GM21360 (cell line): ENCODE measurements around the gene PMAIP1.
A peak's percentile ranks its signal among the peaks of the same experiment; 100 is the strongest.

Source experiments
- ATAC-seq: cut with Tn5 transposase; IDR thresholded peaks from one replicate; pipeline ENCODE4 v1.9.1; 2021; ENCODE audit warnings: mild to moderate bottlenecking, moderate library complexity; ENCODE audit not compliant: unreplicated experiment

PMAIP1 gene

GRCh38 chr18:59911600-59911999, 11.8 kb downstream of the PMAIP1 start:
- no peak for ATAC-seq

GRCh38 chr18:59912007-59912550, 12.3 kb downstream of the PMAIP1 start:
- ATAC-seq, result no peak

GRCh38 chr18:59915606-59916005, 15.8 kb downstream of the PMAIP1 start:
- ATAC-seq, result no peak

GRCh38 chr18:59916746-59917145, 16.9 kb downstream of the PMAIP1 start:
- ATAC-seq, result no peak

- ATAC-seq, result no peak
These were observed 17.6 kb downstream of the PMAIP1 start for GRCh38 chr18:59917422-59917821.

- peak; percentile 69 for ATAC-seq
These were observed 18.5 kb downstream of the PMAIP1 start for GRCh38 chr18:59918320-59918755.

GRCh38 chr18:59918997-59919396, 19.2 kb downstream of the PMAIP1 start:
- no peak for ATAC-seq

- peak; percentile 28 for ATAC-seq
These were observed 21.6 kb downstream of the PMAIP1 start for GRCh38 chr18:59921384-59921891.

GRCh38 chr18:59923539-59924196, 23.9 kb downstream of the PMAIP1 start:
- ATAC-seq, result peak; percentile 41

- no peak for ATAC-seq
These were observed 26.3 kb downstream of the PMAIP1 start for GRCh38 chr18:59926131-59926530.

GRCh38 chr18:59927246-59927825, 27.5 kb downstream of the PMAIP1 start:
- peak; percentile 76 for ATAC-seq

- no peak for ATAC-seq
These were observed 28.4 kb downstream of the PMAIP1 start for GRCh38 chr18:59928201-59928600.

- no peak for ATAC-seq
These were observed 30.0 kb downstream of the PMAIP1 start for GRCh38 chr18:59929621-59930295.

GRCh38 chr18:59932401-59932800, 32.6 kb downstream of the PMAIP1 start:
- no peak for ATAC-seq

- ATAC-seq, result no peak
These were observed 38.9 kb downstream of the PMAIP1 start for GRCh38 chr18:59938676-59939075.

GRCh38 chr18:59939127-59939526, 39.3 kb downstream of the PMAIP1 start:
- ATAC-seq, result no peak

GRCh38 chr18:59940068-59940467, 40.3 kb downstream of the PMAIP1 start:
- no peak for ATAC-seq

GRCh38 chr18:59941331-59941730, 41.5 kb downstream of the PMAIP1 start:
- no peak for ATAC-seq

GRCh38 chr18:59942601-59943000, 42.8 kb downstream of the PMAIP1 start:
- no peak for ATAC-seq

- no peak for ATAC-seq
These were observed 45.7 kb downstream of the PMAIP1 start for GRCh38 chr18:59945544-59945943.

- peak; percentile 53 for ATAC-seq
These were observed 50.6 kb downstream of the PMAIP1 start for GRCh38 chr18:59950215-59950944.
